ENCODE results near the gene RNF31. TPM values are rescaled to one million over a fixed set of nuclear protein-coding genes. Genes with fewer than 3 reads are reported as not detected.

RNF31 gene
- total and polyA plus RNA-seq, 2 of the 13 experiments (the other 11 are each of a cell fraction or from before 2014, with no cell fraction given), result 48.2 to 86.8 TPM

GRCh38 chr14:24136684-24137528, 10.4 kb upstream of the RNF31 start (continued):
- TF ChIP-seq GMEB1 (CRISPR knock-in tag; IDR thresholded peaks at IDR 0.05; ENCODE audit: borderline replicate concordance) (no peak), SNAI1 (CRISPR knock-in tag; IDR thresholded peaks at IDR 0.05; ENCODE audit: borderline replicate concordance) (peak; percentile 33; the same call in 1 of the 2 replicates), ZNF616 (CRISPR knock-in tag; IDR thresholded peaks at IDR 0.05; ENCODE audit: low read depth) (no peak), KLF11 (CRISPR knock-in tag; IDR thresholded peaks at IDR 0.05) (no peak), ZNF350 (CRISPR knock-in tag; IDR thresholded peaks at IDR 0.05; ENCODE audit: borderline replicate concordance, low read depth) (peak; percentile 8), ZNF605 (CRISPR knock-in tag; IDR thresholded peaks at IDR 0.05) (no peak; the same call in 1 of the 2 replicates), CTCF (CRISPR knock-in tag; IDR thresholded peaks at IDR 0.05) (no peak), IRF9 (CRISPR knock-in tag; IDR thresholded peaks at IDR 0.05; ENCODE audit: borderline replicate concordance) (no peak), SOX6 (IDR thresholded peaks at IDR 0.05) (no peak), SOX6 (CRISPR knock-in tag; IDR thresholded peaks at IDR 0.05) (0 out of 2 replicates have a peak, but pooled peaks have one; percentile 13), MTF1 (CRISPR knock-in tag; IDR thresholded peaks at IDR 0.05) (no peak), ZBTB37 (CRISPR knock-in tag; IDR thresholded peaks at IDR 0.05) (no peak), SP2 (CRISPR knock-in tag; IDR thresholded peaks at IDR 0.05) (no peak), ZNF207 (IDR thresholded peaks at IDR 0.05; ENCODE audit: borderline replicate concordance) (no peak), REL (CRISPR knock-in tag; conservative IDR thresholded peaks at IDR 0.05) (no peak), RFXAP (CRISPR knock-in tag; IDR thresholded peaks at IDR 0.05; ENCODE audit: borderline replicate concordance) (no peak), ZNF652 (CRISPR knock-in tag; IDR thresholded peaks at IDR 0.05; ENCODE audit: borderline replicate concordance, low read depth) (no peak), HMGA1 (CRISPR knock-in tag; conservative IDR thresholded peaks at IDR 0.05) (no peak), NBN (conservative IDR thresholded peaks at IDR 0.05) (0 out of 2 replicates have a peak, but pooled peaks have one; percentile 55), ZNF629 (CRISPR knock-in tag; conservative IDR thresholded peaks at IDR 0.05) (no peak), DPF2 (CRISPR knock-in tag; IDR thresholded peaks at IDR 0.05; ENCODE audit: borderline replicate concordance, low read depth) (peak; percentile 38; the same call in 1 of the 2 replicates), ZNF503 (CRISPR knock-in tag; IDR thresholded peaks at IDR 0.05) (no peak), NFRKB (IDR thresholded peaks at IDR 0.05) (no peak)

All from HepG2 (cell line).